RKO (cell line): ENCODE results near the gene SLC7A6.

ENCODE experiments used
- DNase-seq: peaks from one replicate; pipeline ENCODE4 v3.0.0-alpha.2; 2016; ENCODE audit warnings: low spot score

The SLC7A6 gene

DNA sequence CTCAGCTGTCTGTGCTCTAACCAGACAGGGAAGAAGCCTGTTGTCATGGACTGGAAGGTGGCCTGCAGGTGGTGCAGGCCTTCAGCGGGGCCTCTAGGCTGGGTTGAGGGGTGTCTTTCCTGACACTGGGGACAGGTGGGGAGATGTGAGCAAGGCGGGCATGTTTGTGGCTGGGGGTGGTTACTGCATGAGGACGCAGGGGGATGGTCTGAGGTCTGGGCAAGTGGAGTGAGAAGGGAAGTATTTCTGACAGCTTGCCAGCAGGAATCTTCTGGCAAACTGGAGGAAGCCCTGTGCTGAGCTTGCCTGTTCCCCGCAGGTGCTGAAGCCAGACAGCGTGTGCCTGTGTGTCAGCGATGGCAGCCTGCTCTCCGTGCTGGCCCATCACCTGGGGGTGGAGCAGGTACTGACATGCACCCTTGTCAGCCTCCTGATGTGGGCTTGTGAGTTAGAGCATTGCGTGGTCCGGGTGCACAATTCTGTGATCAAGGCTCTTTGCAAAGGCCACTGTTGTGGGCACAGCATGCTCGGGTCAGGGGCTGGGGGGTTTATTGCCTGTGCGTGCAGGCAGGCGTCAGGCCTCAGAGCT lies 82.7 kb downstream of the SLC7A6 start:
- DNase-seq = no peak

DNA sequence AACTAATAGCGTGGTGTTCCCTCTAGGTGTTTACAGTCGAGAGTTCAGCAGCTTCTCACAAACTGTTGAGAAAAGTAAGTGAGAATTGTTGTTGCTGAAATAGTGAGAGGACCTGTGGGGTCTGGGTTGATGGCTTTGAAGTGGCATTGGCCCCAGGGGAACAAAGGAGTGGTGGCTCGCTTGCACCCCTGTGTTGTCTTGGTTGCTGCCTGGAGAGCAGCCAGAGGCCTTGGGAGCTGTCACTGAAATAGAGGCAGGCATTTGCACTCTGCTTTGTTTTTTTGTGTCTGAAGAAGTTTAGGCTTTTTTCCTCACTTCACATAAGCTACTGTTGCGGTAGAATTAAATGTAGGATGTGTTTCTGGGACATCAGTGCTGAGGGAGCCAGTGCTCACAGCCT lies 83.3 kb downstream of the SLC7A6 start:
- no peak for DNase-seq

DNA sequence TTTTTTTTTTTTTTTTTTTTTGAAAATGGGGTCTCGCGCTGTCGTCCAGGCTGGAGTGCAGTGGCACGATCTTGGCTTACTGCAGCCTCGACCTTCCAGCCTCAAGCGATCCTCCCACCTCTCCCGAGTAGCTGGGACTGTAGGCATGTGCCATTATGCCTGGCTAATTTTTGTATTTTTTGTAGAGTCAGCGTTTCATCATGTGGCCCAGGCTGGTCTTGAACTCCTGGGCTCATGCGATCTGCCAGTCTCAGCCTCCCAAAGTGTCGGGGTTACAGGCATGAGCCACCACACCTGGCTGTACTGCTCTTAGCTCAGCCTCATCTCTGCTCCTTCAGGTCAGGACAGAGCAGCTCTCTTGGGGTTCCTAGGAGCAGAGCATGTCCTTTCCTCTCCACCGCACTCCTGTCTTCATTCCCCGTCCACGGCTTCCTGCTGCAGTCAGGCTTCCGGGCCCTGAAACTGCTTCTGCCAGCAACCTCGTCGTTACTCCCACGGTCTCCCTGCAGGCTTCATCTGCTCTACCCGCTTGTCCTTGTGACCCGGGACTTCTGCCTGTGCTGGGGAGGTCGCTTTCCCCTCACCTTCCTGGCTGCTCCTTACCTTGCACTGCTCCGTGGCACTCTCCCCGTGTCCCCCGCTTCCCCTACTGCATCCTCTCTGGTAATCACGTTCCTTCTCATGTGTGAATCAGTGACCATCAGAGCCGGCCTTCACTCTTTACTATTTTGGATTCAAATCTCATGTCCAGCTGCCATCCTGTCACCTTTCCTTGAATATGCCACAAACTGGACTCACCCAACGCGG lies 84.5 kb downstream of the SLC7A6 start:
- DNase-seq = no peak

DNA sequence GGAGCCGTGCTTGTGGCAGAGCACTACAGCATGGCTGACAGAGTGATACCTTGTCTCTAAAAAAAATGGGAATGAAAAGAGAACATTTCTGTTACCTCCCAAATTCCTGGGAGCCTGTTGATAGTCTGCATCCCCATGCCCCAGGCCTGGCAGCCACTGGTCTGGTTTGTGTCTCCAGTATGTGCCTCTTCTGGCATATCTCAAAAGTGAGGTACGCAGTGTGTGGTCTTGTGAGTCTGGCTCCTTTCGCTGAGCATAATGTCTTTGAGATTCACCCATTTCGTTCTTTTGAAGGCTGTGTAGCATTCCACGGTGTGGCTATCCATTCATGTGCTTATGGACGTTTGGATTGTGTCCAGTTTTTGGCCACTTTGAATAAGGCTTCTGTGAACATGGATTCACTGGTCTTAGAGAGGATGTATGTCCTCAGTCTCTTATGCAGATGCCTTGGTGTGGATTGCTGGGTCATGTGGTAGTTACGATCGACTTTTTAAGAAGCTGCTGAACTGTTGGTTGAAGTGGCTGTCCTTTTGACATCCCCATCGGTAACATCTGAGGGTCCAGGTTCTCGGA lies 85.6 kb downstream of the SLC7A6 start:
- DNase-seq = no peak

DNA sequence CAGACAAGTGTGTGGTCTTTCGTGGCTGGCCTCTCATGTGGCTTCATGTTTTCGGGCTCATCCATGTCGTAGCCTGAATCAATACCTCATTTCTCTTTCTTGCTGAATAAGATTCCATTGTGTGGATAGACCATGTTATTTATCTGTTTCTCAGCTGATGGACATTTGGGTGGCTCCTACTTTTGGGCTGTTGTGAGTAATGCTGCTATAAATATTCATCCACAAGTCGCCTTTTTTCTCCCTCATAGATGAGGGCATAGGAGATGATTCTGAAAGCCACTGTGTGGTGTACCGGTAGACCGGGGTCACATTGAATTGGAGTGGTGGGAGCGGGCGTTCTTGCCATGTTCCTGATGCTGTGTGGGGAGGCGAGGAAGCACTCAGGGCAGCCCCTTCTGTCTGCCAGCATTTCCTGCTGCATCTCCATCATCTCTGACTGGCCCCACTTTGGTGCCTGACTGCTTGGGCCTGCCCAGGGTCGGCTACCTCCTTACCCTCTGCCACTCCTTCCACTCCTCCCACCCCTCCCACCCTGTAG lies 86.6 kb downstream of the SLC7A6 start:
- DNase-seq = no peak
